Endothelial cell of umbilical vein (primary cell): ENCODE data around the gene KIF26B.

ENCODE experiments used
- EZH2 ChIP-seq: IDR thresholded peaks from 2 replicates; pipeline ENCODE4 v1.6.1; 2012; ENCODE audit warnings: borderline replicate concordance, low read depth, mild to moderate bottlenecking, moderate library complexity, low read length, inconsistent platforms; ENCODE audit not compliant: severe bottlenecking
- FOS ChIP-seq: IDR thresholded peaks from 2 replicates; pipeline ENCODE4 v1.6.1; 2011; ENCODE audit warnings: mild to moderate bottlenecking, low read length, moderate library complexity, borderline replicate concordance; ENCODE audit not compliant: insufficient read depth
- JUN ChIP-seq: IDR thresholded peaks from 2 replicates; pipeline ENCODE4 v1.6.1; 2011; ENCODE audit warnings: borderline replicate concordance, low read depth; ENCODE audit not compliant: insufficient read length, insufficient read depth
- POLR2A ChIP-seq: IDR thresholded peaks from 2 replicates; pipeline ENCODE4 v1.6.1; 2012; ENCODE audit warnings: low read depth, mild to moderate bottlenecking, control low read depth, low read length
- POLR2AphosphoS5 ChIP-seq: IDR thresholded peaks from 2 replicates; pipeline ENCODE4 v1.6.1; 2012; ENCODE audit warnings: low read depth, mild to moderate bottlenecking, control low read depth, low read length, moderate library complexity; ENCODE audit not compliant: insufficient read depth
- TF ChIP-seq, protein P1 (sequence below), 2 donors: IDR thresholded peaks; 1 replicate in 1 of 2; 2 replicates in 1 of 2; pipeline ENCODE4 v1.5.1; 2011; ENCODE audit warnings: low read length in 2 of 2, mild to moderate bottlenecking in 2 of 2, moderate library complexity in 2 of 2, control low read depth in 1 of 2, inconsistent platforms in 1 of 2, low read depth in 1 of 2; ENCODE audit not compliant: insufficient read depth in 1 of 2; ENCODE audit errors: extremely low read depth in 1 of 2
- TF ChIP-seq, protein P2 (sequence below): IDR thresholded peaks from 2 replicates; pipeline ENCODE4 v1.6.1; 2011; ENCODE audit not compliant: insufficient read depth, insufficient read length

DNA sequence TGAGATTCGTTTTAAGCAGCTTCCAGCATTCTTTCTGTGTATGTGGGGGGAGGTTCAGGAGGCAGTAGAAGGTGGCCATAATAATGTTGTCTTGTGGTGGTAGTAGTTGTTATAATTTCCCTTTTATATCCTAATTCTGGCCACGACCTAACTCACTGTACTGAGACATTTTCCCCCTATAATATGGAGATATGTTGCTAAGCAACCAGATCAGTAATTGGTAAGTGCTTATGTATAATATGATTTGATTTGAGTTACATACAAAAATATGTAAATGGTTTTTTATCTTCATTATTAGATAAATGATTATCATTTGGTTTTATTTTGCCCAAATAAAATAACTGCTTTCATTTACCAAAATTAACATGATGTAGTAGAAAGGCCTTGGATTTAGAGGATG, 376.2 kb downstream of the KIF26B start:
- TF ChIP-seq EZH2 (no peak), POLR2A (no peak), JUN (no peak), POLR2AphosphoS5 (no peak), FOS (no peak)
- TF ChIP-seq, protein P1, sequence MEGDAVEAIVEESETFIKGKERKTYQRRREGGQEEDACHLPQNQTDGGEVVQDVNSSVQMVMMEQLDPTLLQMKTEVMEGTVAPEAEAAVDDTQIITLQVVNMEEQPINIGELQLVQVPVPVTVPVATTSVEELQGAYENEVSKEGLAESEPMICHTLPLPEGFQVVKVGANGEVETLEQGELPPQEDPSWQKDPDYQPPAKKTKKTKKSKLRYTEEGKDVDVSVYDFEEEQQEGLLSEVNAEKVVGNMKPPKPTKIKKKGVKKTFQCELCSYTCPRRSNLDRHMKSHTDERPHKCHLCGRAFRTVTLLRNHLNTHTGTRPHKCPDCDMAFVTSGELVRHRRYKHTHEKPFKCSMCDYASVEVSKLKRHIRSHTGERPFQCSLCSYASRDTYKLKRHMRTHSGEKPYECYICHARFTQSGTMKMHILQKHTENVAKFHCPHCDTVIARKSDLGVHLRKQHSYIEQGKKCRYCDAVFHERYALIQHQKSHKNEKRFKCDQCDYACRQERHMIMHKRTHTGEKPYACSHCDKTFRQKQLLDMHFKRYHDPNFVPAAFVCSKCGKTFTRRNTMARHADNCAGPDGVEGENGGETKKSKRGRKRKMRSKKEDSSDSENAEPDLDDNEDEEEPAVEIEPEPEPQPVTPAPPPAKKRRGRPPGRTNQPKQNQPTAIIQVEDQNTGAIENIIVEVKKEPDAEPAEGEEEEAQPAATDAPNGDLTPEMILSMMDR (IDR thresholded peaks at IDR 0.05; ENCODE audit: extremely low read depth in 1 of 2, insufficient read depth in 1 of 2, low read depth in 1 of 2, low read length in 2 of 2), result no peak
- TF ChIP-seq, protein P2, sequence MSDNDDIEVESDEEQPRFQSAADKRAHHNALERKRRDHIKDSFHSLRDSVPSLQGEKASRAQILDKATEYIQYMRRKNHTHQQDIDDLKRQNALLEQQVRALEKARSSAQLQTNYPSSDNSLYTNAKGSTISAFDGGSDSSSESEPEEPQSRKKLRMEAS, result no peak
